H1 (cell line): Measurements from ENCODE around the gene ULK2. TPM values are rescaled to one million over a fixed set of nuclear protein-coding genes. Genes with fewer than 3 reads are reported as not detected.
"Not testable (repeated sequence)": the region's sequence is repeated elsewhere in the genome, so short reads cannot be mapped to it uniquely, and the experiment has no call there.

ENCODE experiments used
- CTCF ChIA-PET: fragments of 300-600 bp; sonication (Branson Sonifier 250); formaldehyde crosslinking; loops from one replicate; lab custom pipeline; 2021; ENCODE audit not compliant: partially characterized antibody; lab: Charles Lee
- POLR2A ChIA-PET: fragments of 300-600 bp; sonication (Branson Sonifier 250); formaldehyde crosslinking; loops from one replicate; lab custom pipeline; 2021; ENCODE audit warnings: inconsistent platforms; ENCODE audit not compliant: partially characterized antibody; lab: Charles Lee
- DNase-seq, 2 experiments: peaks; one replicate each; pipeline versions ENCODE4 v3.0.0 to v3.0.0-alpha.2; 2010 to 2022; ENCODE audit warnings: low spot score in 2 of 2, low read depth in 1 of 2, mixed read lengths in 1 of 2
- FAIRE-seq: peaks from 2 replicates; lab custom pipeline; 2011; peaks lifted over from hg19 to GRCh38; lab: Jason Lieb, UNC
- H2AFZ ChIP-seq: 2 replicates; pipeline ENCODE4 v1.8.1; 2012; ENCODE audit warnings: low read length, inconsistent platforms
- H2AK5ac ChIP-seq: 2 replicates; pipeline ENCODE4 v1.6.1; 2013; ENCODE audit warnings: low read depth, low read length
- H2BK120ac ChIP-seq: replicated peaks from 2 replicates; pipeline ENCODE3; 2013; ENCODE audit warnings: low read depth, low read length, inconsistent platforms
- H2BK12ac ChIP-seq: 2 replicates; pipeline ENCODE4 v1.6.1; 2013; ENCODE audit warnings: low read depth, low read length
- H2BK15ac ChIP-seq: 2 replicates; pipeline ENCODE4 v1.6.1; 2013; ENCODE audit warnings: low read length
- H2BK20ac ChIP-seq: 2 replicates; pipeline ENCODE4 v1.6.1; 2013; ENCODE audit warnings: low read length
- H2BK5ac ChIP-seq: 2 replicates; pipeline ENCODE4 v1.6.1; 2013; ENCODE audit warnings: low read depth, low read length
- H3K14ac ChIP-seq: 2 replicates; pipeline ENCODE4 v1.6.1; 2013; ENCODE audit warnings: inconsistent platforms; ENCODE audit not compliant: insufficient read length
- H3K18ac ChIP-seq: 2 replicates; pipeline ENCODE4 v1.6.1; 2013; ENCODE audit warnings: low read length; ENCODE audit errors: extremely low read depth
- H3K23ac ChIP-seq: 2 replicates; pipeline ENCODE4 v1.6.1; 2013; ENCODE audit warnings: inconsistent platforms; ENCODE audit not compliant: insufficient read length
- H3K23me2 ChIP-seq: 2 replicates; pipeline ENCODE4 v1.6.1; 2013; ENCODE audit warnings: low read depth, low read length
- H3K27ac ChIP-seq: 2 replicates; pipeline ENCODE4 v1.6.1; 2011; ENCODE audit warnings: low read depth, low read length, inconsistent platforms
- H3K27me3 ChIP-seq, 4 experiments: replicated peaks in 1 of 4; 1 replicate in 1 of 4; 2 replicates in 3 of 4; pipeline versions ENCODE4 v1.6.1 to v1.8.1; 2011 to 2013; ENCODE audit warnings: low read length in 3 of 4, mild to moderate bottlenecking in 3 of 4, inconsistent platforms in 2 of 4, mixed read lengths in 2 of 4, moderate library complexity in 1 of 4; ENCODE audit not compliant: control insufficient read depth in 3 of 4, insufficient read depth in 3 of 4; ENCODE audit errors: extremely low read depth in 1 of 4
- H3K36me3 ChIP-seq, 4 experiments: 2 replicates each; pipeline versions ENCODE4 v1.6.1 to v1.8.1; 2011 to 2013; ENCODE audit warnings: mild to moderate bottlenecking in 4 of 4, low read length in 3 of 4, moderate library complexity in 2 of 4, control low read depth in 1 of 4, inconsistent platforms in 1 of 4; ENCODE audit not compliant: insufficient read depth in 4 of 4, control insufficient read depth in 2 of 4
- H3K4ac ChIP-seq: replicated peaks from 2 replicates; pipeline ENCODE3; 2013; ENCODE audit warnings: low read length, low read depth, mixed read lengths, inconsistent platforms; ENCODE audit not compliant: insufficient read length
- H3K4me1 ChIP-seq, 4 experiments: replicated peaks in 1 of 4; 1 replicate in 1 of 4; 2 replicates in 3 of 4; pipeline versions ENCODE4 v1.6.1 to v1.8.1; 2011 to 2013; ENCODE audit warnings: low read length in 3 of 4, inconsistent platforms in 2 of 4, mixed read lengths in 1 of 4; ENCODE audit not compliant: insufficient read depth in 4 of 4, control insufficient read depth in 3 of 4
- H3K4me2 ChIP-seq, 2 experiments: 2 replicates each; pipeline versions ENCODE4 v1.6.1 to v1.8.1; 2011 to 2013; ENCODE audit warnings: low read depth in 2 of 2, low read length in 2 of 2, control low read depth in 1 of 2, inconsistent platforms in 1 of 2, mild to moderate bottlenecking in 1 of 2; ENCODE audit not compliant: insufficient read depth in 1 of 2
- H3K4me3 ChIP-seq, 4 experiments: fragments of 200-600, 300-600 bp in 1 of 4; sonication (generic), shearing (Covaris generic), sonication (Bioruptor Twin) in 1 of 4; 2 replicates each; pipeline versions ENCODE4 v1.5.1 to v1.8.1; 2011 to 2016; ENCODE audit warnings: low read length in 4 of 4, low read depth in 3 of 4, control low read depth in 2 of 4, inconsistent platforms in 2 of 4, mild to moderate bottlenecking in 2 of 4, mixed read lengths in 1 of 4, moderate library complexity in 1 of 4; ENCODE audit not compliant: insufficient read depth in 2 of 4; ENCODE audit errors: extremely low read depth in 1 of 4
- H3K56ac ChIP-seq: replicated peaks from 2 replicates; pipeline ENCODE3; 2013; ENCODE audit warnings: low read depth, mild to moderate bottlenecking, mixed read lengths, low read length, inconsistent platforms; ENCODE audit not compliant: insufficient read length
- H3K79me1 ChIP-seq: 2 replicates; pipeline ENCODE4 v1.6.1; 2013; ENCODE audit warnings: low read depth, low read length, control low read depth
- H3K79me2 ChIP-seq, 2 experiments: 2 replicates each; pipeline versions ENCODE4 v1.6.1 to v1.8.1; 2012 to 2013; ENCODE audit warnings: low read length in 2 of 2, mild to moderate bottlenecking in 2 of 2, inconsistent platforms in 1 of 2; ENCODE audit not compliant: insufficient read depth in 2 of 2, control insufficient read depth in 1 of 2
- H3K9ac ChIP-seq, 4 experiments: replicated peaks in 1 of 4; 1 replicate in 1 of 4; 2 replicates in 3 of 4; pipeline versions ENCODE4 v1.6.1 to v1.8.1; 2011 to 2013; ENCODE audit warnings: low read depth in 3 of 4, low read length in 3 of 4, control low read depth in 2 of 4, mild to moderate bottlenecking in 2 of 4, moderate library complexity in 2 of 4, inconsistent platforms in 1 of 4; ENCODE audit errors: extremely low read depth in 1 of 4
- H3K9me3 ChIP-seq, 2 experiments: 2 replicates each; pipeline versions ENCODE4 v1.6.1 to v1.8.1; 2012 to 2013; ENCODE audit warnings: mild to moderate bottlenecking in 2 of 2, moderate library complexity in 2 of 2, control low read depth in 1 of 2, inconsistent platforms in 1 of 2, low read depth in 1 of 2, low read length in 1 of 2, mixed read lengths in 1 of 2; ENCODE audit not compliant: insufficient read depth in 2 of 2
- H4K20me1 ChIP-seq, 2 experiments: replicated peaks in 1 of 2; 2 replicates each; pipeline versions ENCODE3 to v1.8.1; 2011 to 2013; ENCODE audit warnings: inconsistent platforms in 2 of 2, low read length in 2 of 2, mild to moderate bottlenecking in 1 of 2; ENCODE audit not compliant: insufficient read depth in 2 of 2, control insufficient read depth in 1 of 2
- H4K5ac ChIP-seq: 2 replicates; pipeline ENCODE4 v1.6.1; 2013; ENCODE audit warnings: low read length, low read depth, mixed read lengths, inconsistent platforms; ENCODE audit not compliant: insufficient read length
- H4K8ac ChIP-seq: 2 replicates; pipeline ENCODE4 v1.8.0; 2013; ENCODE audit warnings: mild to moderate bottlenecking, moderate library complexity, low read length, inconsistent platforms; ENCODE audit not compliant: insufficient read depth; ENCODE audit errors: extremely low read depth
- H4K91ac ChIP-seq: replicated peaks from 2 replicates; pipeline ENCODE3; 2013; ENCODE audit warnings: low read length, mixed read lengths, inconsistent platforms; ENCODE audit not compliant: insufficient read length
- WGBS, 2 experiments: shearing (Covaris generic) in 1 of 2; methylation state at CpG; one replicate each; pipeline versions ENCODE4 v1.1.6 to v1.1.7; 2013 to 2015; ENCODE audit warnings: low lambda C conversion rate in 2 of 2, mixed read lengths in 2 of 2, inconsistent platforms in 1 of 2, low coverage in 1 of 2, missing lambda C conversion rate in 1 of 2; ENCODE audit not compliant: insufficient replicate concordance in 2 of 2, insufficient coverage in 1 of 2, insufficient read length in 1 of 2; ENCODE audit errors: extremely low coverage in 1 of 2, missing lambda C conversion rate in 1 of 2; 5-methylcytosine and 5-hydroxymethylcytosine counted together
- polyA plus RNA-seq, 7 experiments: library from polyadenylated mRNA; depleted of rRNA in 3 of 7; stranded (reverse) in 5 of 7; unstranded in 2 of 7; fragments of >200 nt in 5 of 7; fragments of 200-250 nt in 2 of 7; gene quantifications; 1 replicate in 5 of 7; 2 replicates in 1 of 7; 4 replicates in 1 of 7; pipeline versions ENCODE4 v1.2.1 to v1.2.3, GENCODE V29; 2011 to 2013; ENCODE audit warnings: missing spikeins in 2 of 7, mixed read lengths in 2 of 7
- total RNA-seq: library from RNA; stranded (reverse); fragmentation: NEBNext Ultra II Directional; extraction: Animal tissue kit (Norgen Biotek cat#: 25700); gene quantifications from 2 replicates; pipeline ENCODE4 v1.2.1, GENCODE V29; 2021

Gene ULK2
- total and polyA plus RNA-seq, 2 of the 8 experiments (the other 6 are each of a cell fraction or from before 2014, with no cell fraction given), result 5.3 to 9.8 TPM

DNA sequence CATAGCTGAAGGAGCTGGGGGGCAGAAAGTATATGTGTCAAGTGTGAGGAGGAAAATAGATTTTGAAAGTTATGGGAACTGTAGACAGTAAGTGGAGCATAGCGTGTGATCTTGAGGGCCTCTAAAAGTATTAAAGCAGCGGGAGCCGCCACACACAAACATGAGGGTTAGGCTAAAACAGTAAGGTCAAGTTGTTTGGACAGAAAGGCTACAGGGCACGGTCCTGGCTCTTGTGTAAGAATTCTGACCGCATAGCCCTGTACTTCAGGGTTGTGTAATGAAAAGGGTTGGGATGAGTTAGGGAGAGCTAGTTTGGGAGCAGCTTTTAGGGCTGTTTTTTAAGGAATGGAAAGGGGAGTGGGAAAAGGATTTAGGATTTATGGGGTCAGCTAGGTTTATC is 22.8 kb upstream of the ULK2 start:
- H4K5ac ChIP-seq, H3K36me3 ChIP-seq, H3K4ac ChIP-seq, H3K4me3 ChIP-seq, H3K14ac ChIP-seq, H4K20me1 ChIP-seq, H3K9ac ChIP-seq, H4K8ac ChIP-seq, POLR2A ChIA-PET, H4K91ac ChIP-seq, H3K56ac ChIP-seq, H2AK5ac ChIP-seq, H3K4me2 ChIP-seq, H2AFZ ChIP-seq, H3K23me2 ChIP-seq, FAIRE-seq, H3K27ac ChIP-seq, DNase-seq, H2BK5ac ChIP-seq, H3K79me2 ChIP-seq, H3K23ac ChIP-seq, H3K79me1 ChIP-seq, H3K4me1 ChIP-seq, H2BK12ac ChIP-seq, H3K27me3 ChIP-seq, H2BK15ac ChIP-seq, H3K9me3 ChIP-seq, H2BK20ac ChIP-seq, H3K18ac ChIP-seq, H2BK120ac ChIP-seq: not testable (repeated sequence)
- CTCF ChIA-PET, result interaction anchor here (0.8 kb wide), 1 partner anchor 10 kb away, joined by 3 read pairs; no protein-coding TSS in a partner anchor
- WGBS, 2 experiments, result 97% methylated on average over 5 of the region's 5 CpGs; no CpG with 5 or more reads in 1 of the 2 experiments

DNA sequence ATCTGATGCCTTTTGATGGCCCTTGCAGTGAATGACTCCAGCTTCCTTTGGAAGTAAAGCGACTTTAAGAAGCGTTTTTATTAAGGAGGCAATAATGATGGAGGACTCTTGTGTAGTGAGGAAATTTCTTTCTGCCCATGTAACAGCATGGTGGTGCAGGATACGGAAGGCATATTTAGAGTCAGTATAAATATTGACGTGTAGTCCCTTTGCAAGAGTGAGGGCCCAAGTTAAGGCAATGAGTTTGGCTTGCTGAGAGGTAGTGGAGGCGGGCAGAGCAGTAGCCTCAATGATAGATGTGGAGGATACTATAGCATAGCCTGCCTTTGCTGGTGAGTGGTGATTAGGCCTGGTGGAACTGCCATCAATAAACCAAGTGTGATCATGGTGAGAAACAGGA is 22.3 kb upstream of the ULK2 start:
- H2AFZ ChIP-seq, H3K79me2 ChIP-seq, POLR2A ChIA-PET, H3K18ac ChIP-seq, FAIRE-seq, H3K27me3 ChIP-seq, H2AK5ac ChIP-seq, H4K91ac ChIP-seq, H4K5ac ChIP-seq, H2BK5ac ChIP-seq, H3K36me3 ChIP-seq, H3K79me1 ChIP-seq, H2BK12ac ChIP-seq, H3K9me3 ChIP-seq, H2BK15ac ChIP-seq, H3K4me2 ChIP-seq, H3K56ac ChIP-seq, H4K8ac ChIP-seq, H3K23me2 ChIP-seq, H3K27ac ChIP-seq, H3K4ac ChIP-seq, H3K4me3 ChIP-seq, H3K9ac ChIP-seq, H2BK120ac ChIP-seq, H3K4me1 ChIP-seq, H3K14ac ChIP-seq, H2BK20ac ChIP-seq, H4K20me1 ChIP-seq, H3K23ac ChIP-seq, DNase-seq: not testable (repeated sequence)
- WGBS, 2 experiments, result 90% methylated on average over 5 of the region's 5 CpGs; no CpG with 5 or more reads in 1 of the 2 experiments
- CTCF ChIA-PET, result interaction anchor here (0.8 kb wide), 1 partner anchor 10 kb away, joined by 3 read pairs; no protein-coding TSS in a partner anchor
